GM23248 (cell line): Measurements from ENCODE around the gene RRAGC.

Experiments used
- EZH2 ChIP-seq: fragments of 200-600 bp; sonication (generic); IDR thresholded peaks from 2 replicates; pipeline ENCODE4 v1.6.1; 2018; ENCODE audit warnings: antibody characterized with exemption, mild to moderate bottlenecking; ENCODE audit not compliant: insufficient read depth, poor library complexity, severe bottlenecking
- EZH2phosphoT487 ChIP-seq: fragments of 200-600 bp; sonication (generic); IDR thresholded peaks from 2 replicates; pipeline ENCODE4 v1.6.1; 2018; ENCODE audit warnings: antibody characterized with exemption, moderate library complexity, mild to moderate bottlenecking, low read depth; ENCODE audit not compliant: insufficient read depth

DNA sequence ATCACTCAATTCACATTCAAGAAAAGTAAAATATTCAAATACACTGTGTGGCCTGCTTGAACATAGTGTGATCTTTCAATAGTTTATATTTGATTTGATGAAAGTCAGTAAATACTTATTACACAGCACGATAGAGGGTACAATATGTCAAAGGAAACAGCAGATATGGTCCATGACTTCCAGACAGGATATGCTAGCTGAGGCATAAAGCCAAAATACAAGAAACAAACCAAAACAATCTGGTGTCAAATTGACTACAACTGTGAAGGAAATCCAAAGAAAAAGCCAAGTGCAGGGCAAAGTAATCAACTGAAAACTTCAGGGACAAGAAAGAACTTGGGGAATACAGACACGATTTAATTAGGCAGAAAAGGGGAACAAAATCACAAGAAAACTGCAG is 19.3 kb downstream of the RRAGC start:
- TF ChIP-seq EZH2phosphoT487 (no peak), EZH2 (no peak)
